ENCODE results near the gene MYO1G.

DNA sequence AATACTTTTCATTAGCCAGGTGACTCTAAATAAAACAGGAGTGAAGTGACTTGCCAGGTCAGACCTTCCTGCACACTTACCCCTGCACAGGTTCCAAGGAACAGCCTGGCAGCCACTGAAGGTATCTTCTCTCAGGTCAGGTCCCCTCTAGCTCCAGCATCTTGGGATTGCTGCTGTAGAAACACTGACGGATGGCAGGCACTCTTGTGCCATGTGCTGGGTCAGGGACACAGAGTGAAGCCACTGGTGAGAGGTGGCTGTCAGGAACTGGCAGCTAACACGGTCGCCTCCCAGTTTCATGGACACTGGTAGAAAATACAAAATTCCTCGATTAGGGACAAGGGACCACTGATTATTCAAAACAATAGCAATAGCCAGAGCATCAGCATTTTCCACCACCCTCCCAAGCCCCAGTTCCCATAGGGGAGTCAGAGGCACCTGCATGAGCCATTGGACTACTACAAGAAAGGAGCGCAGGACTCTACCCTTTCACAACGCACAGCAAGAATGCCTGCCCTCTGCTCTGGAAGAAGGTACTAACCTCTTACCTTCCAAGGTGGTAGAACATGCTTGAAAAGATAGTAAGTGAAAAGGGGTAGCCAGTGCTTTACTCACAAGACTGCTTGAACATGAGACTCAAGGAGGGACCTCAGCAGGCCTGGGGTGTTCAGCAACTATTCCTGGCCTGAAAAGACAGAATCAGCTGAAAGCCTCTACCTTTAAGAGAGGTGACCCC, 5.1 kb upstream of the MYO1G start:
- TF ChIP-seq, protein P1, sequence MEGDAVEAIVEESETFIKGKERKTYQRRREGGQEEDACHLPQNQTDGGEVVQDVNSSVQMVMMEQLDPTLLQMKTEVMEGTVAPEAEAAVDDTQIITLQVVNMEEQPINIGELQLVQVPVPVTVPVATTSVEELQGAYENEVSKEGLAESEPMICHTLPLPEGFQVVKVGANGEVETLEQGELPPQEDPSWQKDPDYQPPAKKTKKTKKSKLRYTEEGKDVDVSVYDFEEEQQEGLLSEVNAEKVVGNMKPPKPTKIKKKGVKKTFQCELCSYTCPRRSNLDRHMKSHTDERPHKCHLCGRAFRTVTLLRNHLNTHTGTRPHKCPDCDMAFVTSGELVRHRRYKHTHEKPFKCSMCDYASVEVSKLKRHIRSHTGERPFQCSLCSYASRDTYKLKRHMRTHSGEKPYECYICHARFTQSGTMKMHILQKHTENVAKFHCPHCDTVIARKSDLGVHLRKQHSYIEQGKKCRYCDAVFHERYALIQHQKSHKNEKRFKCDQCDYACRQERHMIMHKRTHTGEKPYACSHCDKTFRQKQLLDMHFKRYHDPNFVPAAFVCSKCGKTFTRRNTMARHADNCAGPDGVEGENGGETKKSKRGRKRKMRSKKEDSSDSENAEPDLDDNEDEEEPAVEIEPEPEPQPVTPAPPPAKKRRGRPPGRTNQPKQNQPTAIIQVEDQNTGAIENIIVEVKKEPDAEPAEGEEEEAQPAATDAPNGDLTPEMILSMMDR (IDR thresholded peaks at IDR 0.05; ENCODE audit: borderline replicate concordance, extremely low read depth, low read length, poor library complexity, severe bottlenecking), result no peak
- no peak for TF ChIP-seq EZH2 (IDR thresholded peaks at IDR 0.05; ENCODE audit: borderline replicate concordance, low read depth, low read length, severe bottlenecking)

Data from DND-41 (cell line).